ENCODE measurements around the gene SGSM2.
"Not testable (repeated sequence)": the region's sequence is repeated elsewhere in the genome, so short reads cannot be mapped to it uniquely, and the experiment has no call there.

The SGSM2 gene, protein sequence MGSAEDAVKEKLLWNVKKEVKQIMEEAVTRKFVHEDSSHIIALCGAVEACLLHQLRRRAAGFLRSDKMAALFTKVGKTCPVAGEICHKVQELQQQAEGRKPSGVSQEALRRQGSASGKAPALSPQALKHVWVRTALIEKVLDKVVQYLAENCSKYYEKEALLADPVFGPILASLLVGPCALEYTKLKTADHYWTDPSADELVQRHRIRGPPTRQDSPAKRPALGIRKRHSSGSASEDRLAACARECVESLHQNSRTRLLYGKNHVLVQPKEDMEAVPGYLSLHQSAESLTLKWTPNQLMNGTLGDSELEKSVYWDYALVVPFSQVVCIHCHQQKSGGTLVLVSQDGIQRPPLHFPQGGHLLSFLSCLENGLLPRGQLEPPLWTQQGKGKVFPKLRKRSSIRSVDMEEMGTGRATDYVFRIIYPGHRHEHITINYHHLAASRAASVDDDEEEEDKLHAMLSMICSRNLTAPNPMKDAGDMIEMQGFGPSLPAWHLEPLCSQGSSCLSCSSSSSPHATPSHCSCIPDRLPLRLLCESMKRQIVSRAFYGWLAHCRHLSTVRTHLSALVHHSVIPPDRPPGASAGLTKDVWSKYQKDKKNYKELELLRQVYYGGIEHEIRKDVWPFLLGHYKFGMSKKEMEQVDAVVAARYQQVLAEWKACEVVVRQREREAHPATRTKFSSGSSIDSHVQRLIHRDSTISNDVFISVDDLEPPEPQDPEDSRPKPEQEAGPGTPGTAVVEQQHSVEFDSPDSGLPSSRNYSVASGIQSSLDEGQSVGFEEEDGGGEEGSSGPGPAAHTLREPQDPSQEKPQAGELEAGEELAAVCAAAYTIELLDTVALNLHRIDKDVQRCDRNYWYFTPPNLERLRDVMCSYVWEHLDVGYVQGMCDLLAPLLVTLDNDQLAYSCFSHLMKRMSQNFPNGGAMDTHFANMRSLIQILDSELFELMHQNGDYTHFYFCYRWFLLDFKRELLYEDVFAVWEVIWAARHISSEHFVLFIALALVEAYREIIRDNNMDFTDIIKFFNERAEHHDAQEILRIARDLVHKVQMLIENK

DNA sequence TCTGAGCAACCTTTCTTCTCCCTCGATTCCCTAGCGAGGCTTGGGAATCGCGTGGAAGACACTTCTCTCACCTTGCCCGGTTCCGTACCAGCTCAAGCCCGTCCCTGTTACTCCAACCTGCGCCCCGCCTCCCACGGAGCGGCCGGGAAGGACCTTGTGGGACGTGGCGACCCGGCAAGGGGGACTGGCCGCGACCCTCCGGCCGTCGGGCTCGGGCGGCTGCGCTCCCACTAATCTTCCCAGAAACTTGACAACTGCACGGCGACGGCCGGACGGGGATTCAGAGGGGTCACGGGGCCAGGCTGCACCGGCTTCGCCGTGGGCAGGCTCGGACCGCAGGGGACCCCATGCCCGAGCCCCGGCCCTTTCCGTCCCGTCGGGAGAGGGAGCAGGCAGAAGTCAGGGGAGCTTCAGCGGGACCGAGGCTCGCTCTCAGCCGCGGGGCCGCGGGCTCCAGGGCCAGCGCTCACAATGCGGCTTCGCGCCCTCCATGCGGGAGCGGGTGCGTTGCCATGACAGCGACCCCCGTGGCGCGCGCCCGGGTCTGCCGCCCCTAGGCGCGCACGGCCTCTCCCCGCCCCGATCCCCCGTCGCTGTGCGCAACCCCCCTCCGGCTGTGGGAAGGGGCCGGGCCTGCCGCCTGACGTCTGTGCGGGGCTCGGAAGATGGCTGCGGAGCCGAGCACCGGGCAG, at the start of gene SGSM2:
Gene SGSM2, plus strand, starts transcription at position 650 of the 692 bp plus-strand sequence. CDS start 188 bp downstream, outside the sequence.
- DNase-seq, result peak; percentile 47

DNA sequence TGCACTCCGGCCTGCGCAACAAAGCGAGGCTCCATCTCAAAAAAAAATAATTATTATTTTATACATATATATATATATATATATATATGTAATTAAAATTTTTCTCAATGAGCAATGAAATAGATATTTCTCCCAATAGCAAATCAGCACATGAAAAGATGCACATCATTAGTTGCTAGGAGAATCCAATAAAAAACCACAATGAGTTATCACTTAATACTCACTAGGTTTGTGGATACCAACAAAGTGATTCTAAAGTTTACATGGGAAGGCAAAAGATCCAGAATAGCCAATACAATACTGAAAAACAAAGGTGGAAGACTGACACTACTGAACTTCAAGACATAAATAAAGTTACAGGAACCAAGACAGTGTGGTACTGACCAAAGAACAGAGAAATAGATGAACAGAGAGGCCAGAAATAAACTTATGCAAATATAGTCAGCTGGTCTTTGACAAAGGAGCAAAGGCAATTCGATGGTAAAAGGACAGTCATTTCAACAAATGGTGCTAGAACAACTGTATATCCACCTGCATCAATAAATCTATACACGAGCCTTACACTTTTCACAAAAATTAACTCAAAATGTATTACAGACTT, 47.3 kb upstream of the SGSM2 start:
- no peak for DNase-seq

DNA sequence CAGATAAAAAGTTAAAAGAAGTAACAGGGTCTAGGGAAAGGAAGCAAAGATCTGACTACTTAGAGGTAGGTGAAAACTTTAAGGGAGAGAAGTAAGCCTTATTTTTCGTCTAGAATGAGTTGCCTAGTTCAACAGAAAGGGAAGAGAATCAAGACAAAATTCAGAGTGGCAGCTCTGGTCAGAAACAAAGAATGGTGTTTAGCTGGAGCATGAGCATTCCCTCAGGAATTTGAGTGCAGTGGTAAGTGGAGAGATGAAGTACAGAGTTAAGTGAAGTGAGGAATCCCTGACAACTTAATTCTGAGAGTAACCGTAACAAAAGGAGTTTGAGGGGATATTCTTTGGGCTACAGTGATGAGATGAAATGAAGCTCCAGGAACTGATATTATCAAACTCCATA, 45.2 kb upstream of the SGSM2 start:
- no peak for DNase-seq

DNA sequence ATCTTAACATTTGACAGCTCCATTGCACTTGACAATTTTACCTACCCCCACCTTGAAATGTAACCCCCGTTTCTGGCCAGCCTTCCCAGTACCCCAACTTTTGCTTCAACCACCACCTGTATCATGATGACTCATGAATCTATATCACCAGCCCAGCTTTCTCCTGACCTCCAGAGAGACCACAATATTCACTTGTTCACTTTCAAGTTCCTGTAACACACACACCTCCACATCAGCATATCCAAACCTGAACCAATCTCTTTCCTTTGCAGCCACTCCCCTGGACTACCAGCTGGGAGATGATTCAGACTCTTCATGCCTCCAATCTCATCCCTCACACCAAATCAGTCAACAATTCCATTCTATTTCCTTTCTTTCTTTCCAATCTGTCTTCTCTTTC, 41.7 kb upstream of the SGSM2 start:
- no peak for DNase-seq

DNA sequence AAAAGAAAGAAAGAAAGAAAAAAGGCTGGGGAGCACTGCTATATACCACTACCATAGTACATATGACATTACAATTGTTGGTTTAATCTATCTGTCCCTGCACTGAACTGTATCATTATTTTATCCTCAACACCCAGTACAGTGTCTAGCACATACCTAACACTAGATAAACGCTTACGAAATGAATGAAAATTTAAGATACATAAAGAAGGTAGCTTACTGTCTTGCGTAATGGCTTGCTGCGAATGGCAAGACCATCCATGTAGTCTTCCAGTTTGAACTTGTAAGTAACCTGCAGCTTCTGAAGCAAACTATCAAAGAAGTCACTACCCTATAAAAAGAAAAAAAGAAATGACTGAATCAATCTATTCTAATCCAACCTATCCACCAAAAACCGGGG, 40.3 kb upstream of the SGSM2 start:
- no peak for DNase-seq

DNA sequence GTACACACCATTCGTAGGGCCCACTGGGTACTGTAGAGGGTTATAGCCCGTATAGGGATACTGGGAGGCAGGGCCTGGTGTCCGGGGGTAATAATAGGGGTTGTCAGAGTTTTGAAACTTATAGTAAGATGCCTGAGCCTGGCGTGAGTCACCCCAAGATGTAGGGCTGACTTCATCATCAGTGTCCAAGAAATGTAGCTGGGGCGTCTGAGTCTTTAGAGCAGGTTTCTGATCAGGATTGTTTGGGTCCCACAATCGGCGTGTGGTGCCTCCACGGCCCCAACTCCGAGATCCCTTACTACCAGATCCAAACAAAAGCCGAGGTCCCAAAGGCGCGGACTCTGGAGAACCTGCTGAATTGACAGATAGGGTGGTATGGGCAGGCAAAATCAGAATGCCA, 38.2 kb upstream of the SGSM2 start:
- no peak for DNase-seq

DNA sequence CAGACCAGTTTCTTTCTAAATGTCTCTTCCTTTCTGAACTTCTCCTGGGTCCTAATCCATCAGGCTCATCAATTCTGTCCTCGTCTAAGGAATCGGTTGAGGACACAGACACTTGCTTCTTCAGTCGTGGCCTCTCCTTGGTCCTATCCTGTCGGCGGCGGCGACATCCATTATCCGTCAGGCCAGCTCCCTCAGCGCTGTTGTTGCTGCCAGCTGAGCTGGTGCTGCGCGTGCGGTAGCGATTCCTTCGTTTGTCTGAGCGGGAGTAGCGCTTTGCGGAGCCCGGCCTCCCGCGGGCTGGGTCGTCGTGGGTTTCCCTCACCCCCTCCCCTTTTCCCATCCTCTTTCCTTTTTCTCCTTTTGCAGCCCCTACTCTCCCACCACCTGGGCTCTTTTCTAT, 37.5 kb upstream of the SGSM2 start:
- DNase-seq, result no peak

DNA sequence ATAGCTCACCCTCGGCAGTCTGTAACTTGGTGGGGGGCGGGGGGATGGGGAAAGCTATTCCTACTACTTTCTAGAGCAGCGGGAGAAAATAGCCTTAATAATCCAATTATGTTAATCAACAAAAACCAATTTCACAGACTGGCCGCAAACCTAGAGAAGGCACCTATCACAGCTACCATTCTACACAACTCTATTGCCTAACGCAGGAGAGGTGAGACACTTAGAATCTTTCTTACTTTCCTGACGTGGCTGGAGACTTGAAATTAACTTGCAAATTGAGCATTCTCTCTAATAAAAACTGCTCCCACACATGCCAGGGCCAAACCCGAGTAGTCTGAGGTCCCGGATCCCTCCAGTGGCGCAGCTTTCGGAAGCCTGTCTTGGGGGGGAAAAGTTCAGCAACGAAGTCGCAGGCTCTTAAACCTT, 34.5 kb upstream of the SGSM2 start:
- DNase-seq, result no peak

DNA sequence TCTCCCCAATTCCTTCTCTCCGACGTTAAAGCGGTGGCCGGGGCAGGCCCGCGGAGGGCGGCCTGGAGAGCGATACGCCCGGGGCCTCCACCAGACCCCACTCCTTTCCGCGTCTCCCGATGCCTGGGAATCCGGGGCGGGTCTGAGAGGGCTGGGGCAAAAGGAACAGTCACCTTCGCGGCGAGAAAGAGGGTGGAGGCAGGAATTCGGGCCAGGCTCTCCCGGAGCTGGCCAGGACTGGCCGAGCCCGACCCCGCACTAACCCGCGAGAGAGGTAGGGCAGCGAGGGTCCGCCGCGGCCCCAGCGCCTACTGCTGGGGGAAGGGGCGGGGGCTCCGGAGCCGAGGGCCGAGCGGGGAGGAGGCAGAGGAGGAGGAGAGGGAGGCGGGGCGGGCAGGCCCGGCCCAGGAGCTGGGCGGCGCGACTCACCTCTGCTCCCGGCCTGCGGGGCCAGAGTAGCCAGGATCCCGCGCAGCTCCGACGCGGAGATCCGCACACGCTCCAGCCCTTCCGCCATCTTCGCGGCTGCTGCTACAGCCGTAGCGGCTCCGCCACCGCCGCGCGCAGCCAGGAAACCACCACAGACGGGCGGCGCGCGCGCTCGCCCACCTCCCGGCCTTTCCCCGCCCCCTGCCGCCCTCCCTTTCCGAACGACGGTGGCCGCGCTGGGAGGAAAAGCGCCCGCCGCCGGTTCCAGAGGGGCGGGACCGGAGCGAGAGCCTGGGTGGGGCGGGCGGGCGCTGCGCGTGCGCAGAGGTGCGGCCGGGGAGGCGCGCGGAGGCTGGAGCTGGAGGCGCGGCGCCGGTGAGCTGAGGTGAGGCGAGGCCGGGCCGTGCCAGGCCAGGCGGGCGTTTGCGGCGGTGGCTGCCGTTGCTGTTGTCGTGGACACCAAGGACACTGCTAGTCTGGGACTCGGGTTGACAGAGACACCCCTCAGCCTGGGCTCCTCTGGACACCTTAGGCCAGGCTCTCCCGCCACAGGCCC, 33.8 kb upstream of the SGSM2 start, which contains the start of the genes SMG6 and SRR:
Gene SMG6, minus strand, starts transcription at position 582 of the 985 bp plus-strand sequence. Its CDS starts 65 bp downstream, at position 517.
Gene SRR, plus strand, starts transcription at position 747 of the 985 bp plus-strand sequence. CDS start 11,611 bp downstream, outside the sequence.
- DNase-seq, result peak; percentile 87

DNA sequence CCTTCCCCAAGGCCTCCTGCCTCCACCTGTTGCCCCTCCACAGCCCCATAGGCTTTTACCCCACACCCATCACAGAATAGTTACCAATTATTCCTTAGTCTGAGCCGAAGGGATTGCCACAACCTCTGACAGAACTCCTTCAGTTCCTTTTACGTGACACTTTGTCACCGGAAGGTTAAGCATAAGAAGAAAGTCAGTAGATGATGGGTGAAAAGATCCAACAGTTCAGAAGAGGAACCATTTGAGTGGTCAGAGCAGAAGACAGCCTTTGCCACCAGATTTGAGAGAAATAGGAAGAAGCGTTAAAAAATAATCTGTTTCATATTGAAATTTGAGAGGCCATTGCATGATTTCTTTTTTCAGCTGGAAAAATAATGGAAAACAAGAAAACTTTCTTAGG, 32.4 kb upstream of the SGSM2 start:
- no peak for DNase-seq

DNA sequence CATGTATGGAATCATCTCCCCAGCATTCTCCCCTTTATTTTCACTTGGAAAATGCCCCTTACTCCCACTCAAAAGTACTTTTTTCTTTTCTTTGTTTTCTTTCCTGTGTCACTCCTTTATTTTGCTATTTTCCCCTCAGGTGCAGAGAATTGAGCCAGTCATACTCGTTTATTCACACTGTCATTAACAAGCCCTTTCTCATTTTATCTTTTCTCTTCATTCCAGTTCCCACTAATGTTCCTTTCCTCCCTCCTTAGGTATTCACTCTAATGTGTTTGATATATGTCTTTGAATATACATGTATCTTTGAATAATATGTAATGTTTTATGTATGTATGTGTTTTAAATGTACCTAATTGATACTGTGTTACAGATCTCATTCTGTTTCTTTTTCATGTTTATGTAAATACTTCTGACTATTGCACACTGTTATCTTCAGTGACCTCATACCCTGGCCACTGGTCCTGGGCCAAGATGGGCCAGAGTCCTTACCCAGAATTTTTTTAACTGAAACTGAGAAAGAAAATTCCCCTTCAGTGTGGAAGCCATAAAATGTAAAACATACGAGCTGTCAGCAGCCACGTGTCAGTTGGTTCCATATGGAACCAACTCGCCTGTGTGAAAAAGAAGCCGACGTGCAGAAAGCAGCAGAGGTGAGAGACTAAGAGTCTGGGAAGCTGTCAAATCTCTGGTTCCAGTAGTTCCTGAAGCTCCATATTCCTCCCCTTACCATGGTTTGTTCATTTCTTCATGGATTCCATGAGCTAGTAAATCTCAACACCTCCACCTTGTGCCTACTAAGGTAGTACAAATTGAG, 27.8 kb upstream of the SGSM2 start:
- DNase-seq, result no peak

DNA sequence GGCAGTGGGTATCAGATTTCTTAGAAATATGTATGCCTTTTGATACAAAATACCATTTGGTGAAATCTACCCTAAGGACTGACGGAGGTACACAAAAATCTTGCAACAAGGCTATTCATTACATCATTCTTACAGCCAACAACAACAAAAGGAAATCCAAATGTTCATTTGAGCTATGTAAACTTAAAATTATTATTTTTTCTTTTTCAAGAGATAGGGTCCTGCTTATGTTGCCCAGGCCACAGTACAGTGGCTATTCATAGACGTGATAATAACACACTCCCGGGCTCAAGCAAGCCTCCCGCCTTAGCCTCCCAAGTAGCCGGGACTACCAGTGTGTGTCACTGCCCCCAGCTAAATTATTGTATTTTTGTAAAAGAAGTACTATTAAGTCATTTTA, 24.6 kb upstream of the SGSM2 start:
- no peak for DNase-seq

DNA sequence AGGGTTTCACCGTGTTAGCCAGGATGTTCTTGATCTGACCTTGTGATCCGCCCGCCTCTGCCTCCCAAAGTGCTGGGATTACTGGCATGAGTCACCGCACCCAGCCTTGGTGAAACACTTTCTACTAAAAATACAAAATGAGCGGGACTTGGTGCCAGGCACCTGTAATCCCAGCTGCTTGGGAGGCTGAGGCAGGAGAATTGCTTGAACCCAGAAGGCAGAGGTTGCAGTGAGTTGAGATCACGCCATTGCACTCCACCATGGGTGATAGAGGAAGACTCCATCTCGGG, 20.4 kb upstream of the SGSM2 start:
- DNase-seq, result not testable (repeated sequence)

DNA sequence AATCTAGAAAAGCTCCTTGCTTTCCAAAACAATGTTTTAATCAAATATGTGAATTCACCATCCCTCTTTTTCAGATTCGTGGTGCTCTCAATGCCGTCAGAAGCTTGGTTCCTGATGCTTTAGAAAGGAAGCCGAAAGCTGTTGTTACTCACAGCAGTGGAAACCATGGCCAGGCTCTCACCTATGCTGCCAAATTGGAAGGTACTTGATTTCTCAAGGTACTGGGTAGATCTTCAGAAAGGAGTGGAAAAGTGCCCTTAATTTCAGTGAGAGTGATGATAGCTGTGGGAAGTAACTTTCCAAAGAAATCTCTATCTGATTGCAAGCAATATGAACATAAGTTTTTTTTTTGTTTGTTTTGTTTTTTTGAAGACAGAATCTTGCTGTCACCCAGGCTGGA, 19.5 kb upstream of the SGSM2 start:
- no peak for DNase-seq

DNA sequence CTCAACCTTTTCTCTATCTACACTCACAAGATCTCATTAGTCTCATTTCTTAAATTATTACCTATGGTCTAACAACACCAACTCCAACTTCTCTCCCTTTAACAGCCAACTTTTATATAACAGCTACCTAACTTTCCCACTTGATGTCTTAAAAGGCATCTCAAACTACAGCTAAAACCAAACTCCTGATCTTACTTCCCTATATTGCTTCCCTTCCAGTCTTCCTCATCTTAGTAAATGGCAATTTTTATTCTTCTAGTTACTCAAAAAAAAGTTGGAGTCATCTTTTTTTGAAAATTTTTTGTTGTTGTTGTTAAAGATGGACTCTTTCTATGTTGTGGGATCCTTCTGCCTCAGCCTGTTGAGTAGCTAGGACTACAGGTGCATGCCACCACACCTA, 18.2 kb upstream of the SGSM2 start:
- no peak for DNase-seq

DNA sequence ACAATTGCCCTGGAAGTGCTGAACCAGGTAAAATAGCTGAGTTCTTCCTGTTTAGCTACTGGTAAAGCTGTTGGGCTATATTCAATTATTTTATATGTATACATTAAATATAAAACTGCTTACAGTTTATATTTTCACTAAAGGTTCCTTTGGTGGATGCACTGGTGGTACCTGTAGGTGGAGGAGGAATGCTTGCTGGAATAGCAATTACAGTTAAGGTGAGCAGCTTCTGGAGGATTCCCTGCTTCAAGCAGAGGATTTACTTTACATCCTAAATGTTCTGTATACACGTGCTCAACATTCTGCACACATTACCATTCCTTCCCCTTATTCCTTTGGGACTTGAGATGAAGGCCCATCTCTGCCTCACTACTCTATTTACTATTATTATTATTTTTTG, 15.9 kb upstream of the SGSM2 start:
- no peak for DNase-seq

DNA sequence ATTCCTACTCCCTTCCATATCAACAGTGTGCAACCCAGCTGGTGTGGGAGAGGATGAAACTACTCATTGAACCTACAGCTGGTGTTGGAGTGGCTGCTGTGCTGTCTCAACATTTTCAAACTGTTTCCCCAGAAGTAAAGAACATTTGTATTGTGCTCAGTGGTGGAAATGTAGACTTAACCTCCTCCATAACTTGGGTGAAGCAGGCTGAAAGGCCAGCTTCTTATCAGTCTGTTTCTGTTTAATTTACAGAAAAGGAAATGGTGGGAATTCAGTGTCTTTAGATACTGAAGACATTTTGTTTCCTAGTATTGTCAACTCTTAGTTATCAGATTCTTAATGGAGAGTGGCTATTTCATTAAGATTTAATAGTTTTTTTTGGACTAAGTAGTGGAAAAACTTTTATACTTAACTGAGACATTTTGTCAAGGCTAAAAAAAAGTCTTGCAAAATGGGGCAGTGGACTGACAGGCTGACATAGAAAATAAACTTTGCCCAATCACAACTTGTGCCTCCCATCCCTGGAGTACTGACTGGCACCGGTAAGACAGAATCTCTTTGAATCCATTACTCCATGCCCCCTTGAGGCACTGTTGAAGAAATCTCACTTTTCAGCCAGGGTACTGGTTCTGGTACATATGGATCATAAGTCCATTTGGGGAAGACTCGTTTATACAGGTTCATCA, 13.5 kb upstream of the SGSM2 start:
- DNase-seq, result no peak

DNA sequence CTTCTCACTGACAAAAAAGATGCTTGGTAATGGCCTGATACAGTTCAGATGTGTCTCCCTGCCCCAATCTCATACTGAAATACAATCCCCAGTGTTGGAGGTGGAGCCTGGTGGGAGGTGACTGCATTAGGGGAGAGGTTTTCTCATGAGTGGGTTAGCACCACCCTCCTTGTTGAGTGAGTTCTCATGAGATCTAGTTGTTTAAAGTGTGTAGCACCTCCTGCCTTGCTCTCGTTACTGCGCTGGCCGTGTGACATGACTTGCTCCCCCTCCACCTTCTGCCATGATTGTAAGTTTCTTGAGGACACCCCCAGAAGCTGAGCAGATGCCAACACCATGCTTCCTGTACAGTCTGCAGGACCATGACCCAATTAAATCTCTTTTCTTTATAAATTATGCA, 6.0 kb upstream of the SGSM2 start:
- DNase-seq, result no peak

DNA sequence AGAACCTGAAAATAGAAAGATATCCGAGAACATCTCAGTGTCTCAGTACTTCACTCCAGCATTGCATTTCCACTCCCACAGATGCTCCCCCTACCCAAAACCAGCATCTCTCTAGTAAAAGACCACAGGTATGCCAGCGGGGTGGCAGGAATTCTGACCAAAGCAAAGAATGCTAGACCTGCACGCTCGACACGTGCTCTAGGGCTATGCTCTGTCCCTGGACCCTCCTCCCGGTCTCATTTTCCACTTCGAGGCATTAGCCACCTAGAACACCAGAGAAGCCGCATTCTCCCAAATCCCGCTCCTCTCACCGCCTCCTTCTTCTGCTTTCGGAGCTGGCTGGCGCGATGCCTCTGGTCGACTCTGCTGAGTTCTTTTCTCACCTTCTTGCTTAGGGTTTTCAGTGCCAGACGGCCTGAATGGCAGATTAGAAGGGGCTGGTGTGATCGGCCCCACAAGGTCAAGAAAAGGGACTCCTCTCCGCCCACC, 1.5 kb upstream of the SGSM2 start:
- no peak for DNase-seq

Data from NCI-H748 treated with DMSO at 0.1 percent for 48 hours (cell line).